NOMO-1 treated with DMSO at 0.1 percent for 48 hours (cell line): Measurements from ENCODE around the gene MARK4.
"Not testable (repeated sequence)": the region's sequence is repeated elsewhere in the genome, so short reads cannot be mapped to it uniquely, and the experiment has no call there.

Experiments
- DNase-seq: peaks from one replicate; lab custom pipeline; 2025; ENCODE audit not compliant: unreplicated experiment; lab: John Stamatoyannopoulos, UW

The MARK4 gene

DNA sequence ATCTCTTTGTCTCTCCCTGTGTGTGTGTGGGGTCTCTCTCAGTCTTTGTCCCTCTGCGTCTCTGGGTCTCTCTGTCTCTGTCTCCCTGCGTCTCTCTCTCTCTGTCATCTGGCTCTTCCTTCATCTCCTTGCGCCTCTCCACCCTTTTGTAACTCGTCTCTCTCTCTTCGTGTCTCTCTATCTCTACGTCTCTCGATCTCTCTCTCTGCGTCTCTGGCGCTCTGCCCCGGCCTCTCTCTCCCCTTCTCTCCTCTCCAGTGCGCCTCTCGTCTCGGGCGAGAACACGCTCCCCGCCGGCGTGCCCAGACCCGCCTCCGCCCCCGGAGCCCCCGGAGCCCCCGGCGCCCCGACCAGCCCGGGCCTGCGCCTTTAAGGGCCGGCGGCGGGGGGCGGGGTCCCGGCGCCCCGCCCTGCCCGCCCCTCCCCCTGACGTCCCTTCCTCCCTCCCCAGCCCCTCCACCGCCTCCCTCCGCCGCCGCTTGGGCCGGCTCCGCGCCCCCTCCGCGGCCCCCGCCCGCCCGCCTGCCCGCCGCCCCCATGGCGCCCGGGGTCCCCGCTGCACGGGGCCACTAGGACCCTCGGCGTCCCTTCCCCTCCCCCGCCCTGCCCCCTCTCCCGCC is at the start of gene MARK4:
TSS of gene MARK4 (plus strand) at position 440 of the 620 bp plus-strand sequence. CDS start 318 bp downstream, outside the sequence.
- DNase-seq = peak; percentile 60

DNA sequence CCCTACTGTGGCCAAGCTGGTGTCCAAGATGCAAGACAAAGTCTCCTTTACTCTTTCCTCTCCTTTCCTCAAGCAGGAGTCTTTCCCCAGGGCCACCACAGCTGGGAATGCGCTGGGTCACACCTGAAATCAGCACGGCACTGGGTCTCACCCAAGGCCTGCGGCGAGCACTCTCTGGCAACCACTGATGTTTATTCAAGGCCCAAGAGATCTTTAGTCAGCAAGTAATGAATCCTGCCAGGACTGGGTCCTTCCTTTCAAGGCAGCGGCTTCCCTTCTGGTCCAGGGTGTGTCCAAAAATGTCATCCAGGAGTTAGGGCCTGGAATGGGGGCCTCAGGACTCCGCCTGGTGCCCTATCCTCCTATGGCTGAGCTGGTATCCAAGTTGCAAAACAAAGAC is 48.4 kb upstream of the MARK4 start:
- no peak for DNase-seq

DNA sequence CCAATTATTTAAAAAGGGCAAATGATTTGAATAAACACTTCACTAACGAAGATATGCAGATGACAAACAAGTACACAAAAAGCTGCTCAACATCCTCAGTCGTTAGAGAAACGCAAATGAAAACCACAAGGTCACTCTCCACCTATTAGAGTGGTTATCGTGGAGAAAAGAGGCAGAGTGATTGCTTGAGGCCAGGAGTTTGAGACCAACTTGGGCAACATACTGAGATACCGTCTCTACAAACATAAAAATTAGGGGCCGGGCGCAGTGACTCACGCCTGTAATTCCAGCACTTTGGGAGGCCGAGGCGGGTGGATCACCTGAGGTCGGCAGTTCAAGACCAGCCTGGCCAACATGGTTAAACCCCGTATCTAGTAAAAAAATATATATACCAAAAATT is 45.3 kb upstream of the MARK4 start:
- no peak for DNase-seq

DNA sequence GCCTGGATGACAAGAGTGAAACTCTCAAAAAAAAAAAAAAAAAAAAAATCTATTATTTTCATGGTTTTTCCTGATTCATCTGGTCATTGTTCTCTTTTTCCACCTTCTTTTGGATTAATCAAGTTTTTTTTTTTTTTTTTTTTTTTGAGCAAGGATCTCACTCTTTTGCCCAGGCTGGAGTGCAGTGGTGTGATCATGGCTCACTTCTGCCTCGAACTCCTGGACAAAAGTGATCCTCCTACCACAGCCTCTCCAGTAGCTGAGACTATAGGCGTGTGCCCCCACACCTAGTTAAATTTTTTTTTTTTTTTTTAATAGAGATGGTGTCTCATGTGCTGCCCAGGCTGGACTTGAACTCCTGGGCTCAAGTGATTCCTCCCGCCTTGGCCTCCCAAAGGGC is 44.7 kb upstream of the MARK4 start:
- DNase-seq = no peak

DNA sequence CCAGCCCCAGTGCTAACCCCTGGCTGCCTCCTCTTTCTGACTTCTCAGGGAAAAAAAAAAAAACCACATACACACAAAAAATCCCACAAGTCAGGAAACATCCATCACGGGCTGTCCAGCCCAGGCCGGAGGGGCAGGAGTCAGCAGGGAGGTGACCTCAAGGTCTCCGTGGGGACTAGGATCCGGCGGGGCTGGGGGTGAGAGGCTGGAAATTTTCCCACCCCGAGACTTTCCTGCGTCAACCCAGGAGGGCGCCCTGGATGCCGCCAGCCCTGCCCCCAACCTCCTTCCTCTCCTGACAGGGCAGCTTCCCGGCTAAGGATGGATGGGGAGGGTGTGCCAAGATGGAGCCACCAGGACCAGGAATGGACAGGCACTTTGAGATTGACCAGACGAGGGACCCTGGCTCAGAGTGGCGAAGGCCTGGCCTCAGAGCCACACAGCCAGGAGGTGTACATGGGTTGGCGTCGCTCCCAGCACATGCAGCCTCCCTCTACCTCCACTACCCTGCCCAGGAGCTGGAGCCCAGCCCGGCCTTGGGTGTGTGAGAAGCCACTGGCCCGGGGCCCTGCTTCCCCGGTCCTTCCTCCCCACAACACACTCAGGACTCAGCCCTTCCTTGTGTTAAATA is 39.2 kb upstream of the MARK4 start:
- DNase-seq = no peak

DNA sequence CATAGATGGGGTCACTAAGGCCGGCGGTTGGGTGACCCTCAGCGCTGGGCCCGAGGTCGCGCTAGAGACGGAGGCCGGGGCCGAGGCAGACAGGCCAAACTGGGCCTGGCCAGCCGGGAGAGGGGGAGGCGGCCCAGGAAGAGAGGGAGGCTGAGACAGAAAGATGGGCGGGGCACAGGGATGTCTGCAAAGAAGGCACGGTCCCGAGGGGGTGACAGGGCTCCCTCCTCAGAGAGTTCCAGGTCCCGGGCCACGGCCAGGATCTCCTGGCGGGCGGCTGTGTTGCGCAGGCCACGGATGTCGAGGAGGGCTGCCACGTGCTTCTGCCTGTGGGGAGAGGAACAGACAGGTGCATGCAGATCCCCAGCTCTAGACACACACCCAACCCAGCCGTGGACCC is 38.0 kb upstream of the MARK4 start:
- no peak for DNase-seq

DNA sequence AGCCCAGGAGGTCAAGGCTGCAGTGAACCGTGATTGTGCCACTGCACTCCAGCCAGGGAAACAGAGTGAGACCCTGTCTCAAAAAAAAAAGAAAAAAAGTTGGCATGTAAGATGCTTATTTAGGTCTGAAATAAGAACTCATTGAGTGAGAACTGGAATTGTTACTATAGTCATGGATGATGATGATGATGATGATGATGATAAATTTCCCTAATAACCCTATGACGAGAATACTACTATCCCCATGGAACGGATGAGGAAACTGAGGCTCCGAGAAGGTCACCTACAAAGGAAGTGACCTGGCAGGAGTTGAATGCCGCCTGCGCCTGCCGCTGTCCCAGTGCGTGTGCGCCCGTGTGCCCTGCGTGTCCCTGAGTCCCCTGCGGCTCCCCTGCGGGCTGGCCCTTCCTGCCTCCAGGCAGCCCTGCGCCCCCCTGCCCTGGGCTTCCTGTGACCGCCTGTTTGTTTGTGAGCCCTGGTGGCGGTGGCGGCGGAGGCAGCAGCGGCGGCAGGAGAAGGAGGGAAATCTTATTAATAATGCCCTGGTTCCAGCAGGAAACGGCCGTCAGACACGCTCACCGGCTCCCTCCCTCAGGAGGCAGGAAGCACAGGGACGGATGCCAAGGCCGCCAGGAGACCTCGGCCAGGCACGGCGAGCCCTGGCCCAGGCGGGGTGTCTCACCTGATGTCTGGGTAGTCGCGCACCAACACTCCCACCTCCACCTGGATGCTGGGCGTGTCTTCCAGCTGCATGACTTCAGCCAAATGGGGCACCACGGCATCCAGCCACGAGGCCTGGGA is 35.5 kb upstream of the MARK4 start:
- no peak for DNase-seq

DNA sequence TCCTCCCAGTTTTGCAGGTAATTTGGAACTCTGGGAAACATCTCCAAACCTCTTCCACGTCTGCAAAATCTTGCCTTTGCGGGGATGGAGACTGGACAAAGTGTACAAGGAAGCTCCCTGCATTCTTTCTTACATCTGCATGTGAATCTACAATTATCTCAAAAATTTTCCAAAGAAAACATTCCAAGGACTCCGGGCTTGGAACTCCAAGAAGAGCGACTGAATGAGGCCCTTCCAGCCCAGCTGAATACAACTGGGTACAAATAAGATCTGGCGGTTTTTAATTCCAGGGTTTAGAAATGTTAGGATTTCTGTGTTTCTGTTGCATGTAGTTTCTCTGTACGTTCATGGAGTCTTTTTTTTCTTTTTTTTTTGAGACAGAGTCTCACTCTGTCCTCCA is 34.4 kb upstream of the MARK4 start:
- DNase-seq = no peak

DNA sequence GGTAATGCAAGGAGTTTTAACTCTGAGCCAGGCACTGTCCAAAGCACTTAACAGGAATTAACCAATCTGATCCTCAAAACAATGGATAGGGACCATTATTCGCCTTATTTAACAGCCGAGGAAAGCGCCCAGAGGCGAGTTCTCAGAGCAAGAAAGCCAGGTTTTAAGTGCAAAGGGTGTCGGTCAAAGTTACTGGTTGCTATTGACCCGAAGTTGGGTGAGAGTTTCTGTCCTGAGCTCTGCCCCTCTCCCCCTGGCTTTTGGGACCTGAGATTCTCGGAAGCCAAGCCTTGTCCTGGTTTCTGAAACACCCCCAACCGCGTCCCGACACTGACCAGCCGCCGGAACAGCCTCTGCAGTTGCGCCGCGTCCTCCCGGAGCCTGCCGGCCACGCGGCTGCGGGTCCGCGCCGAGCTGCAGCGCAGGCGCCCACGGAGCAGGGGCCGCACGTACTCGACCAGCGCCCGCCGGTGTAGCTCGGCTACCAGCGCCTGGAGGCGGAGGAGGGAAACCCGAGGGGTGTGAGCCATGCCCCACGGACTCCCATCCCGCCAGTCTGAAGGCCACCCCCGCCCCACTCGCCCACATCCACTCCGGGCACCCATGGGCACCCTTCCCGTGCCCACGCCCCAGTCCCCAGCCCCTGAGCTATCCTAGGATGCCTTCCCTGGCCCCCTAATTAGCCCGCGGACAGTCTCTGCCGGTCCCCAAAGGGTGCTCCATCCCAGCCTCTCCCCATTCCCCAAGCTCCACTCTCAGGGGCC is 33.7 kb upstream of the MARK4 start:
- no peak for DNase-seq

DNA sequence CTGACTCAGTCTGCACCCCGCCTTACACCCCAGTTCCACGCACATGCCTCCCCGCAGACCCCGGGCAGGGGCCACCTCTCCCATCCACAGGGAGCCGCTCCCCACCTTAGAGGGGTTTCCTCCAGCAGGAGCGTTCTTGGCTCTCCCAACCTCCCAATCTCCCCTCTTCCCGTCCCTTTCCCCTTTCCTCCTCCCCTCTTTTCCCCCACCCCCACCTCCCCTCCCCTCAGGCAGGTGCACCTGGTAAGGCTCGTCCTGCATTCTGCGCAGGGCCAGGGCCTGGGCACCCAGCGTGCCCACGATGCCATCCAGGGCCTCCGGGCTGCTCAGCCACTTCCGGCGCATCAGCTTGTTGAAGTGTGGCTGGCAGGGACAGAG is 33.1 kb upstream of the MARK4 start:
- DNase-seq = no peak

DNA sequence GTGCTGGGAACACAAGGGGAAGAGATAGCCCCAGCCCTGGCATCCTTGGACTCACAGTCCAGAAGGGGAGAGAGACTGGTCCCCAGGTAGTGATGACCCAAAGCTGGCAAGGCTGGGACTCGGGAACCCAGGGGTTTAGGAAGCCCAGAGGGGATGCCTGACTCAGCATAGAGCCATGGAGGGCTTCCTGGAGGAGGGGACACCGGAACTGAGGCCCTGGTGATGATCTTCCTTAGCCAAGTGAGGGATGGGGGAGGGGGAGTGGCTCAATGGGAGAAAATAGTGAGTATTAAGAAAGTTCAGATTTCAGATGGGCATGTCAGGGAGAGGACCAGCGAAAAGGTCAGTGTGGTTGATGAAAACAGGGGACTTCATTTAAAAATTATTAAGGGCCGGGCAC is 32.6 kb upstream of the MARK4 start:
- no peak for DNase-seq

DNA sequence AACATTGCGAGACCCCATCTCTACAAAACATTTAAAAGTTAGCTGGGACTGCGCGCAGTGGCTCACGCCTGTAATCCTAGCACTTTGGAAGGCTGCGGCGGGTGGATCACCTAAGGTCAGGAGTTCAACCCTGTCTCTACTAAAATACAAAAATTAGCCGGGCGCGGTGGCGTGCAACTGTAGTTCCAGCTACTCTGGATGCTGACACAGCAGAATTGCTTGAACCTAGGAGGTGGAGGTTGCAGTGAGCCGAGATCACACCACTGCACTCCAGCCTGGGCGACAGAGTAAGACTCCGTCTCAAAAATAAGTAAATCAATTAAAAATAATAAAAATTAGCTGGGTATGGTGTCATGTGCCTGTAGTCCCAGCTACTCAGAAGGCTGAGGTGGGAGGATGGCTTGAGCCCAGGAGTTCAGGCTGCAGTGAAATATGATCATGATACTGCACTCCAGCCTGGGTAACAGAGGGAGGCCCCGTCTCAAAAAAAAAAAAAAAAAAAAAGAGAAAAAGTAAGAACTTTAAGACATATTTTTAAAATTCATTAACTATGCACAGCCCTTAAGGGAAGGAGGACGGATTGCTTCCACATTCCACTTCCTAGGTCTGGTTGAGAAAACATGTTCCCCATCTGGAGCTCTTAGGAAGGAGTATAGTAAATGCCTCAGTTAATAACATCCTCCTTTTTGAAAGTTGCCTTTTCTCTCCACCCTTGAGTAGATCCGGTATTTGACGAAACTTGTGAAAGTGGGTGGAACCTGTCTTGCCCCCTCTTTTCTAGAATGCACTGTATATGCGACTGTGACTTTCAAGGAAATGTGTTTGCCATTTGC is 31.9 kb upstream of the MARK4 start:
- peak; percentile 19 for DNase-seq

DNA sequence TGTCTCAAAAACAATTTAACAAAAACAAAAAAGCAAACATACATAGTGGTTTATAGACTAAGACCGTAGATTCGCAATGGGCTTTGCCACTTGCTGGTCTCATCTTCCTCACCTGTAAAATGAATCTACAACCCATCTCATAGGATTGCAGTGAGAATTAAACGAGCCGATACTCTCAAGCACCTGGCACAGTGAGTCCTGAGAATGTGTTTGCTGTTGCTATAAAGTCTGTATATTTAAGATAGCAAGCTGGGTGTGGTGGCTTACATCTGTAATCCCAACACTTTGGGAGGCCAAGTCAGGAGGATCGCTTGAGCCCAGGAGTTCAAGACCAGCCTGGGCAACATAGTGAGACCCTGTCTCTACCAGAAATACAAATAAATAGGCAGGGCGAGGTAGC is 28.3 kb upstream of the MARK4 start:
- no peak for DNase-seq

DNA sequence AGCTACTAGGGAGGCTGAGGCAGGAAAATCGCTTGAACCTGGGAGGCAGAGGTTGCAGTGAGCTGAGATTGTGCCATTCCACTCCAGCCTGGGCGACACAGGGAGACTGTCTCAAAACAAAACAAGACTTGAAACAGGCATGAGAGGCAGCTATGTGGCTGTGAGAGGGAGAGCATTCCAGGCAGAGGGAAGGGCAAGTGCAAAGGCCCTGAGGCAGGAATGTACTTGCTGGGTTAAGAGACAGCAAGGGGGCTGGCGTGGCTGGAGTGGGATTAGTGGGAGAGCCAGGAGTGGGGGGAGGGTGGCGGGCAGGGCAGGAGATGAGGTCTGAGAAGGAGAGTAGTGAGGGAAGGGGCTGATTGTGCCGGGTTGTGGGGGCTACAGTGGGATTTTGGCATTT is 27.2 kb upstream of the MARK4 start:
- no peak for DNase-seq

DNA sequence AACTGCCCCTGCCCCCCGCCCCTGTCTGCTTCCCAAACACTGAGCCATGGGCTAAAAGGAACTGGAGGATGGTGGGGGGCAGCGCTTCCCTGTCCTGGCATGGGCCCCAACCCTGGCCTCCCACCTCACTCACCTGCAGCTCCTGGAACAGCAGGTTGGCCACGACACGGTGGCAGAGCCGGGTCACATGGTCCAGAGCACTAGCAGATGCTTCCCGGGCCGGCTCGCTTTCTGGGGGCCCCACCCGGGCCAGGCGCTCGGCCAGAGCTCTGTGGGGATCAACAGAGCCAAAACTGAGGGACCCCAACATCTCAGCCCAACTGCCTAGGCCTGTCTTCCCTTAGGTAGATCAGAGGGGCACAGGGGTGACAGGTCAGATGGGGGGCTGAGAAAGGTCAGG is 26.4 kb upstream of the MARK4 start:
- no peak for DNase-seq

DNA sequence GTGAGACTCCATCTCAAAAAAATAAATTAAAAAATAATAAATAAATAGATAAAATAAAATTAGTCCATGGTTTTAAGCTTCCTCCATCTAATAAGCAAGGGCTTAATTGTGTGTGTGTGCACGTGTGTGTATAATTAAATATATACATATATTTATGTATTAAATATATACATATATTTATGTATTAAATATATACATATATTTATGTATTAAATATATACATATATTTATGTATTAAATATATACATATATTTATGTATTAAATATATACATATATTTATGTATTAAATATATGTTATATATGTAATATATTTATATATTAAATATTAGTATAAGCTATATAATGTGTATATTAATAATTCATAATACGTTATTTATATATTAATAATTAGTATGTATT is 22.0 kb upstream of the MARK4 start:
- not testable (repeated sequence) for DNase-seq

DNA sequence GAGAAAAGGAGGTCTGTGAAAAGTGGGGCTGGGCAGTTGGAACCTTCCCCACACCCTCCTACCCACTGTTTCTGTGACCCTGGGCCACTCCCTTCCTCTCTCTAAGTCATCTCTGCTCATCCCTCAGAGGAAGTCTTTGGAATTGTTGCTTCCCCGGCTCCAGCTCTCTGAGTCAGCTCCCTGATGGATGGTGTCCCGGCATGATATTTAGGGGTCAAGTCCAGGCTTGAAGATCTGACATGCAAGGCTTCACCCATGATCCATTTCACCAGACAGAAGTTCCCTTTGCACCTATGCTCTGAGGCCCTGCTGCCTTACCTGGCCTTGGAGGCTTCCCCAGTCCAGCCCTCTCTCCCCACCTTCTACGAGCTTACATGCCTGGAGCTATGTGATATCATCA is 19.2 kb upstream of the MARK4 start:
- DNase-seq = no peak

DNA sequence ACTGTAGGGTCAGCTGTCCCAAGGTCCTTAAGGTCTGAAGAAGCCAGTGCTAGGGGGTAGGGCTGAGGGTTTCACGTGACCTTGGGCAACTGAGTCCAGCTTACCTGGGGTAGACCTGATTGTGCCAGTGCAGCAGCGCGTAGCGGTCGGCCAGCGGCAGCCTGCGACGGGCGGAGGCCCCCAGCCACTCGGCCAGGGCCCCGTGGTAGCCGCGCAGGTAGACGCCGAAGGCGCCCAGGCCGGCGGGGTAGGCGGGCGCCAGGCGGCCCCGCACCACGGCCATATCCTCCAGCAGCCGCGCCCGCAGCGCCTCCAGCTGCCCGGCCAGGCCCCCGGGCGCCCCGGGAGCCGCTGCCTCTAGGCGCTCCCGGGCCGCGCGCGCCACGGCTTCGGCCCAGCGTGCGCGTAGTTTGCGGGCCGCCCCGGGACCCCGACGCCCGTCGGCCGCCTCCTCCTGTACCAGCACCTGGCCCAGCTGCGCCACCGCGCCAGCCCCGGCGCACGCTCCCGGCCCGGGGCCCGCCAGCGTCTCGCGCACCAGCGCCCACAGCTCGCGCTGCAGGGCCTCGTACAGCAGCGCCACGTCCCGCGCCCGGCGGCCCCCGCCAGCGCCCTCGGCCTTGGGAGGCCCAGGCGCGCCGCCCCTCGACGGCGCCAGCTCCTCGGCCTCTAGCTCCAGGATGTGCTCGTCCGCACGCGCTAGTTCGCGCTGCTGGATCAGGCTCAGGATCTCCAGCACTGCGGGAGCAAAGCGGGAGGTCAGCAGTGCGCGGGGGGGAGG is 16.8 kb upstream of the MARK4 start:
- DNase-seq = no peak

DNA sequence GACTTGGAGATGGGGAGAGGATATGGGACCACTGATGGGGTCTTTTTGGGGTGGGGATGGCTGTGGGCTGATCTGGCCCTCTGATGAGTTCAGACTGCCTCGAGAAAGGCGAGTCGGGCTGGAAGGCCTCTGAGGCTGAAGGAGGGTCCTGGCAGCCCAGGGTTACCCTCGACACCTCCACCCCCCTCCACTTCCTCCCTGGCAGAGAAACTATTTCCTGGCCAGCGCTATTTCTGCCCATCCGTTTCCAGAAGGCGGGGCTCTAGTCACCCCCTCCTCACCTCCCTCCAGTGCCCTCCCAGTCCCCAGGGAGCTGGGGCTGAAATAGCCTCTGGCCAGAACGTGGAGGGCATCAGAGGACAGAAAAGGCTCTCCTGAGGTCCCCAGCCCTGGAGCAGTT is 15.6 kb upstream of the MARK4 start:
- no peak for DNase-seq

DNA sequence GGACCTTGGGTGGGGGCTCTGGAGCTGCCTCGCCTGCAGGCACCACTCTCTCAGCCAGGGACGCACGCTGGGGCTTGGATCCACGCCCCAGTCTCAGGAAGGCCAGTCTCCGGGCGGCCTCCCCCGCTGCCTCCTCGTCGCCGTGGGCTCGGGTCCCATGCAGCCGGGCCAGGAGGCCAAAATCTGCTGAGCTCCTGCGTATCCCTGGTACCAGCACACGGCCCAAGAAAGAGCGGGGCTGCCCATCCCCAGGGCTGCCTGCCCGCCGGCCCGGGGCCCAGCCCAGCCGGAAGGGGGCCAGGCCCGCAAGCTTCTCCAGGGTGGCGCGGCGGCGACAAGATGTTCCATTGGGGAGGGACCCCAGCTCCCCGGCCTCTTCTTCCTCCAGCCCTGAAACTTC is 12.5 kb upstream of the MARK4 start:
- no peak for DNase-seq
